ENCODE results near the gene MYO5C.

The MYO5C gene

DNA sequence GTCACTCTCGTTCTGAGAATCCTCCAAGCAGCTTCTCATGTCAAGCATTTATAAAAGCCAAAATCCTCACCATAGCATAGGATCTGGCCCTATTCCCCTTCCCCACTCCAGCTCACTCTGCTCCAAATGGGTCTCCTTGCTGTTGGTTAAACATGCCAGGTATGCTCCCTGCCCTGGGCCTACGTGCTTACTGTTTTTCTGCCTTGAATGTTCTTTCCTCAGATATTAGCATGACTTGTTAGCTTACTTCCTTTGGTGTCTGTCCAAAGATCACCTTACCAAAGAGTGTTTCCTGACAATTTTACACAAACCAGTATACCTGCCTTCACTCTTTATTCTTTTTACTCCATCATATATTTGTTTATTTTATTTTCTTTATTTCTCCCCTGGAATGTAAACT is 33.1 kb upstream of the MYO5C start:
- TF ChIP-seq, protein P1, sequence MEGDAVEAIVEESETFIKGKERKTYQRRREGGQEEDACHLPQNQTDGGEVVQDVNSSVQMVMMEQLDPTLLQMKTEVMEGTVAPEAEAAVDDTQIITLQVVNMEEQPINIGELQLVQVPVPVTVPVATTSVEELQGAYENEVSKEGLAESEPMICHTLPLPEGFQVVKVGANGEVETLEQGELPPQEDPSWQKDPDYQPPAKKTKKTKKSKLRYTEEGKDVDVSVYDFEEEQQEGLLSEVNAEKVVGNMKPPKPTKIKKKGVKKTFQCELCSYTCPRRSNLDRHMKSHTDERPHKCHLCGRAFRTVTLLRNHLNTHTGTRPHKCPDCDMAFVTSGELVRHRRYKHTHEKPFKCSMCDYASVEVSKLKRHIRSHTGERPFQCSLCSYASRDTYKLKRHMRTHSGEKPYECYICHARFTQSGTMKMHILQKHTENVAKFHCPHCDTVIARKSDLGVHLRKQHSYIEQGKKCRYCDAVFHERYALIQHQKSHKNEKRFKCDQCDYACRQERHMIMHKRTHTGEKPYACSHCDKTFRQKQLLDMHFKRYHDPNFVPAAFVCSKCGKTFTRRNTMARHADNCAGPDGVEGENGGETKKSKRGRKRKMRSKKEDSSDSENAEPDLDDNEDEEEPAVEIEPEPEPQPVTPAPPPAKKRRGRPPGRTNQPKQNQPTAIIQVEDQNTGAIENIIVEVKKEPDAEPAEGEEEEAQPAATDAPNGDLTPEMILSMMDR (IDR thresholded peaks at IDR 0.05; ENCODE audit: low read depth, low read length, missing control alignments): no peak
- no peak for DNase-seq (ENCODE audit: low read depth)
- H3K4me3 ChIP-seq (ENCODE audit: low read depth, low read length): no peak overlapping the region

DNA sequence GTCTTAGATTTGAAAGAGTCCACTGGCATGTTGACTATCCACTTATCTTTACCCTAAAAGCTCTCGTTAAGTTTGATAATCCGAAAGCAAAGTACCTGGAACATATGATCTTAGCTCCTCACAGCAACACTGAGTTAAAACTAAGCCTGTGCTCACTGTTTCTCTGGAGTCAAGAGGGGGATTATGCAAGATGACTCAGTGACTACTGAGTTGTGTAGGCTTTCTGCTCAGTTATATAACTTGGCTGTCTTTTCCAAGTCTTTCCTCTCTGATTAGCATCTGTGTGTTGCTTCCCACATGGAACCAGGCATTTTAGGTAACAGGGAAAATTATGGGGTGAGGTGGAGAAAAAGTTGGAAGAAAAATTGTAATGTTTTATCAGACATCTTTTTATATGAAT is 31.2 kb upstream of the MYO5C start:
- TF ChIP-seq, protein P1 (IDR thresholded peaks at IDR 0.05; ENCODE audit: low read depth, low read length, missing control alignments): no peak
- DNase-seq (ENCODE audit: low read depth): no peak
- no peak overlapping the region for H3K4me3 ChIP-seq (ENCODE audit: low read depth, low read length)

DNA sequence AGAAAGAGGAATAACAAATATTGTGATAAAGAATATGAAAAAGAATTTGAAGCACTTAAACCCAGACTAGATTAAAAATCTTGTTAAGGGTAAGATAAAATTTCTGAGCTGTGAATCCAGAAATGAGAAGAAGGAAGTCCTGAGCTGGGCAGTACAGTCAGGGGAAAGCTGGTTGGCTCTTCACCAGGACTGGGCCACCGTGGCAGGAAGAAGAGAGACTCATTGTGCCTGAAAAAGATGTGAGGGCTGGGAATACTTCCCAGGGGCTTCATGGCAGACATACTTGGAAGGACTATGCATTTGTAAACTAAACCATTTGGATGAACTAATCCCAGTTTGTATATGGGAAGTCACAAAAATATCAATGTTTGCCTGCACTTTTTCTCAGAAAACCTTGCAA is 28.5 kb upstream of the MYO5C start:
- H3K4me3 ChIP-seq (ENCODE audit: low read depth, low read length): no peak overlapping the region
- TF ChIP-seq, protein P1 (IDR thresholded peaks at IDR 0.05; ENCODE audit: low read depth, low read length, missing control alignments): no peak
- DNase-seq (ENCODE audit: low read depth): no peak

DNA sequence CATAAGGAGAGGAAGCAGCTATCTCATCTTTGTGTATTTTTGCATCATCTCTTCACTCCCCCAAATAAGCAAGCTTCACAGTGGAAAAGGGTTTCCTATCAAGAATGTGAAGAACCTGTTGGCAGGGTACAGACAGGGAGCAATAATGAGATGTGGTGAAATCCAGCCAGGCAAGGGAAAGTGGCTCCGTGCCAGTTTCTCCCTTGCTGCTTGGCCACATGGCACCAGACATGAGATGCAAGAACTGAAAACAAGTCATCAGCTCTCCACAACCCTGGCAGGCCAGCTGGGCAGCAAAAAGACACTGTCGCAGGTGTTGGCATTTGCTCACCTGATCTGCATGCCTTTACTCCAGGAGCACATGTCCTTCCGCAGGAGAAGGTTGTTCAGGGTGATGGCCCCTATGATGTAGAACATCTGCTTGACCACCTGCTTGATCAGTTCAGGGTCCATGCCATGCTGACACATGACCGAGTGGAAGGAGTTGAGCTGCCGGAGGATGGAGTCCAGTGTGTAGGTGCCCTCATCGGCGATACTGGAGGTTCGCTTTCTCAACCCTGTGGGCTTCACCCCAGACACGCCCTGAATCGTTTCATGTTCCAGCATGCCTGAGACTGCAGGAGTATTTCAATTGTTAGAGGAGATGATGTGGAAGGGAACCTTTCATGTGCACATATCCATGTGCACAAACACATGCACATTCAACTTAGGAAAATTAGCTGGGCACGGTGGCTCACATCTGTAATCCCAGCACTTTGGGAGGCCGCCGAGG is 23.3 kb upstream of the MYO5C start:
- TF ChIP-seq, protein P1 (IDR thresholded peaks at IDR 0.05; ENCODE audit: low read depth, low read length, missing control alignments): no peak
- H3K4me3 ChIP-seq (ENCODE audit: low read depth, low read length): no peak overlapping the region
- no peak for DNase-seq (ENCODE audit: low read depth)

DNA sequence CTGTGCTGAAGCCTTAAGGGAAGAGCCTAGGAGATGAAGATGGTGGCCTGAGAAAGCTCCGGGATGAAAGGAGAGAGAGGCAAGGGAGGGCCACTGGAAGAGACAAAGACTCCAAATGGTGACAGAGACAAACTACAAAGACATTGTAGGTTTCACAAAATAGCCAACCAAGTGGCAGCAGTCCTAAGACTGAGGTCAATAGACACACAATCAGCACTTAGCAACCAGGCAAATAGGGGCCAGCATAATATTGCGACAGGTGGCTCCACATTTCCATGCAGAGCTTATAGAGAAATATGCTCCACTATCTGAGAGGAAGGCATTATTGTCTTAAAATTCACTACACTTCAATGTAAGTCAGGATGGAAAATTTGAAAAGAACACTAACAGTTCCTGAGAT is 22.1 kb upstream of the MYO5C start:
- DNase-seq (ENCODE audit: low read depth): no peak
- TF ChIP-seq, protein P1 (IDR thresholded peaks at IDR 0.05; ENCODE audit: low read depth, low read length, missing control alignments): no peak
- no peak overlapping the region for H3K4me3 ChIP-seq (ENCODE audit: low read depth, low read length)

DNA sequence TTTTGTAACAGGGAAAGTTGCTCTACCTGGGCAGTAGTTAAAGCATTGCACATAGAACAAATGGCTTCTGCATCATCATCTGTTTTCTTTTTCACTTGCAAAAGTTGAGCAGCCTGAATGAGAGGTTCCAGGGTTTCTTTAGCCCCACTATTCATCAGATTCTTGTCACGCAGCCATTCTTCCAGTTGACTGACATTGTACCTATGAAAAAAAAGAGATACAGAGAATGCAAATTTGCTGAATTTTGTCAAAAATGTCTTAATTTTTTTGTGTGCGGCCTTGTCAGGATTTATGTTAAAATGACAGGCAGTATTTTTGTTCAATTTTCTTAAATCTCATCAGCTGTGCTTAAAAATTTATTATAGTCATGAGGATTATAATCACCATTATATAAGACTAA is 21.4 kb upstream of the MYO5C start:
- TF ChIP-seq, protein P1 (IDR thresholded peaks at IDR 0.05; ENCODE audit: low read depth, low read length, missing control alignments): no peak
- no peak for DNase-seq (ENCODE audit: low read depth)
- H3K4me3 ChIP-seq (ENCODE audit: low read depth, low read length): no peak overlapping the region

DNA sequence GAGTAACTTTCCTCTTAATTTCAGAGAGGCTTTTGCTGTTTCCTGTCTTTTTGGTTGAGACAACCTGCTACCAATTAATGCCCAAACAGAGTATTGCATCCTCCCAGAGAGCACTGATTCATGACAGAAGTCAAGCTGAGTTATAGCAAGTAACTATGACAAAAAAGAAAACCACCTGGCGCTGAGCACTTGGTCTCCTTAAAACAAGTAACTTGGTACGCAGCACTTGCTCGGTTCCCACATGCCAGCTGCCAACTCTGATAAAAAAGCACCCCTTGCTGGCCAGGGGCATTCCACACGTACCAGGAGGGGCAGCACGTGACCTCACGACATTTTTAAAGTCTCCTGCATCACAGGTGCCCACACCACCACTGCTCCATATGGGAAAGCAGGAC is 13.5 kb upstream of the MYO5C start:
- DNase-seq (ENCODE audit: low read depth): peak; percentile 53
- no peak overlapping the region for H3K4me3 ChIP-seq (ENCODE audit: low read depth, low read length)
- TF ChIP-seq, protein P1 (IDR thresholded peaks at IDR 0.05; ENCODE audit: low read depth, low read length, missing control alignments): no peak
